HG03469 (cell line): Measurements from ENCODE around the gene TMEM47.

Experiments
- ATAC-seq: cut with Tn5 transposase; IDR thresholded peaks from one replicate; pipeline ENCODE4 v1.9.1; 2021; ENCODE audit warnings: mild to moderate bottlenecking, moderate library complexity, moderate number of reproducible peaks; ENCODE audit not compliant: unreplicated experiment

The TMEM47 gene

DNA sequence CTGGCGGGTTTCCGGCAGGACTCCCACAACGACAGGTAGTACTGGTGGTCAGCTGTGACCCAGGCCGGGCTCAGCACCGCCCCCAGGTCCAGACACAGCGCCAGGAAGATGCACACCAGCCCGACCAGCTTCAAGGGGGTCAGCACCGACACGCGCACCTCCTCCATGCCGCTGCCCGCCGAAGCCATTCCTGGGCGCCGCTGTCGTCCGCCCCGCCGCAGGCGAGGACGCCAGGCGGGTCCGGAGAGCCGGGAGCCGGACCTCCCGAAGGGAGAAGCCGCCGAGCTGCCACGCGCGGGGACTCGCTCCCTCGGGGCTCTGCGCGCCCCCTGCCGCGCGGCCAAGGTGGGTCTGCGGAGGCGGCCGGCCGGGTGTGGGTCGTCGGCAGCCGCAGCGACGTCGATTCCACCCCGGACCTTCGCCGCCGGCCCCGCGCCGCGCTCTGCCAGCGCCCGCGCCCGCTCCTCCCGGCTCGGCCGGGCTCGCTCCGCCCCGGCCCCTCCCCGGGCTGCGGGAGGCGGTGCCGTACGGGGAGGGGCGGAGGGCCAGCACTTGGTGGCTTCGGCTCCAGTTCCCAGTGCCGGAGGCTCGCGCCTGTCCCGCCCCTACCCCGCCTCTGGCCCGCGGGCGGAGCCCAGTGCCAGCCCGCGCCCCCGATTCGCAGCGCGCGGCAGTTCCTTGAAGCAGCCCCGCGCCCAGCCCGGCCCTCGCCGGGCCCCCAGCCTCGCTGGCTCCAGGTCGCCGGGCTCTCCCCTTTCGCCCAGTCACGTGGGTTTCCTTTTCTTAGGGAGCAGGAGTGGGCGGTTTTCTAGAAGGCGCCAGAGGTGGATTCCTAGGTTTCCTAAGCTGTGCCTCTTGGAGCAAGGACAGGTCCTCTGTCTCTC is at the start of gene TMEM47:
TMEM47 (minus strand) TSS at position 444 of the 884 bp plus-strand sequence; CDS start at position 188, 256 bp downstream.
- ATAC-seq: no peak

DNA sequence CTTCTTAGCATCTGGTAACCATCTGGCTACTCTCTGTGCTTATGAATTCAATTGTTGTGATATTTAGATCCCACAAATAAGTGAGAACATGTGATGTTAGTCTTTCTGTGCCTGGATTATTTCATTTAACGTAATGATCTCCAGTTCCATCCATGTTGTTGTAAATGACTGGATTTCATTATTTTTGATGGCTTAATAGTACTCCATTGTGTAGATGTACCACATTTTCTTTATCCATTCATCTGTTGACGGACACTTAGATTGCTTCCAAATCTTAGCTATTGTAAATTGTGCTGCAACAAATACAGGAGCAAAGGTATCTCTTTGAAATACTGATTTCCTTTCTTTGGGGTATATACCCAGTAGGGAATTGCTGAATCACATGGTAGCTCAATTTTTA is 30.0 kb upstream of the TMEM47 start:
- no peak for ATAC-seq

DNA sequence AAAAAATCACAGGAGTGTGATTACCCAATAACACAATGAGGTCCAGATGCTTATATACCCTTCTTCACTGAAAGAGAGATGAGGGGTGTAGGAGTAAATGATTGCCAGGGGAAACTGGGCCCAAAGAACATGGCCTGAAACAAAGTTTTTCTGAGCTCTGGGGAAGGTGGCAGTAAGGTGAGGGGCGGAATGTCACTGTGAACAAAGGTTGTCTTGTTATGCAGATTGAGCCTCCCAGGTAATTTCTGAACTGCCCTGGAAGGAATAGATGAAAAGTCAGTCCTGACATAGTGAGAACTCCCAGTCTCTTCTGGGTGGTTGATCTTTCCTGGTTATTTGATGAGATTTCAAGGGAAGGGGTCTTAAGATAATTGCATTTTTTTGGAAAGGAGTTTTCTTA is 2.5 kb upstream of the TMEM47 start:
- ATAC-seq: no peak

DNA sequence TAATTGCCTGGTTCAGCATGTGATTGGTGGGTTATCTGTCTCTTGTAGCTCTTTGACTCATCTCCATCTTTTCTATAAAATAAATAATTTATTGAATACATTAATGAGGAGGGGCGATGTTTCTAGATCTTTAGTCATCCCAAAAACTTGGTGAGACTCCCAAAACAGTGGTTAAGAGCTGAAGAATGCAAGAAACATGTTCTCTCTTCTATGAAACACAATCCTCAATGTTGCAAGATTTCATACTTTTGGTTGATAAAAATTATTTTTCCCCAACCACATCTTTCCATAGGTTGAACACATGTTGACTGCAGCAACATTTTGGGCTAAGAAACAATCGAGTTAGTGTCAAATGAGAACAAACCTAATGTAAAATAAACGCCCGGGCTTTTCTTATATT is 1.2 kb upstream of the TMEM47 start:
- ATAC-seq: no peak

DNA sequence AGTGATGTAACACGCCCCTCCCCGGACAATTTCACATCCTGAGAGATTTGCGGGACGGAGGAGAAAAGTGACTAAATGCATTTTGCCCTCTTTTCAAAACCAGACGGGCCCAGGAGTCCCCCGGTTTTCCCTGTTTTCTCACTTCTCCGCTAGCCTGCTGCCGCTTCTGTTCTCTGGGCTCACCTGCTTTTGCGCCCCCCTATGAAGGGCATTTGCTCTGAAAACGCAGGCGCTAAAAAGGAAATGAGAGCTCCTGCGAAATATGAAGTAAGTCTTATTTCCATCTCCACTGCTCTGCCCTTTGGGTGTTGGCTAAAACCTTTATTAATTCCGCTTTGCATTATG is 613 bp upstream of the TMEM47 start:
- ATAC-seq: no peak

DNA sequence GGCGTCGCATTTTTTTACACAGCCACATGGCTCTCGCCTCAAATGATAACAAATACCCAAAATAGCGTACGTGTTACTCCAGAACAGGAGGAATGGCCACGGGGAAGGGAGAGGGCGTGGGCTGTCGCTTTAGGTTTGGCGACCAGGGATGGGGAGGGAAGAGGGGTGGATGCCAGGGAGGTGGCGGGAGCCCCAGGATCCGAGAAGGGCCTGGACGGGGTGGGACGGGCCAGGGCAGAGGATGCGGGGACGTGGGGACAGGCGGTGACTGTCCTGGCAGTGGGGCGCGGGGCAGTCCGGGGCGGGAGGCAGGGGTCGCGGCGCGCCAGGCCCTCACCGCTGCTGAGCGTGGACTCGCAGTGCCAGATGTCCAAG is 631 bp downstream of the TMEM47 start:
- ATAC-seq: no peak

DNA sequence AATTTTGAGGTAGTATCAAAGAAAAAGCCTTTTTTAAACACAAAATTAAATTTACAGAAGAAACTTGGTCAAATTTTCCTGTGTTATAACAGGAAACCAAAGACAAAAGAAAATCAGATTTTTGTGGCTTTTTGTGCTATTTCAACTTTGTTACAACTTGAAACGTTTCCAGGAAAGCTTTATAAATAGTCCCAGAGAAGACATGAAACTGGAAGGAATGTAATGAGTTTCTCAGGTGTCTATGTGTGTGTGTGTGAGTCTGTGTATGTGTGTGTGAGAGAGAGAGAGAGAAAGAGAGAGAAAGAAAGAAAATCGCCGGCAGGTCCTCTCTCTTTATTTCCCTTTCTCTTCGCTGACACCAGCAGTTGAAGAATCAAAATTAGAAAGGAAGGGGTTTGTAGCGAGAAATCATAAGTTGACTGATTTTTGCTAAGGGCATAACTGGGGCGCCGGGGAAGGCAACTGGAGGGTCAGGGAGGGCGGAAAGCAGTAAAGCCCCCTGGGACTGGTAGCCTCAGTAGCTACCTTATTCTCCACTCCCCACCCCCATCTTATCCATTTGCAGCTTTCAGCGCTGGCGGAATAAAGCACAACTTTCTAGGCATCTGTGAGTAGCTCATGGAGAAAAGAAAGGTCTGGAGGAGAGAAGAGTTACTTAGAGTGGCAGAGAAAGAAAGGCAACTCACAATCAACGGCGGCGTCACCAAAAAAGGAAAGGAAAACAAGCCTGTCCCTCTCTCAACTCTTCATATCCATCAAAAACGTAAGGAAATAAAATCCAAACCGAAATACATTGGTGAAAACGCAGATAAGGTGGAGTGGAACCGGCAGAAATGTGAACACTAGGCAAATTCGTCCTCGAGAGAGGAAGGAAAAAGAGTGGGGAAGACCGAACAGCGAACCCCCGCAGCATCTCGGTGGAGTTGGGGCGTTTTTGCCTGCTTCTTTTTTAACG is 1.3 kb downstream of the TMEM47 start:
- no peak for ATAC-seq

DNA sequence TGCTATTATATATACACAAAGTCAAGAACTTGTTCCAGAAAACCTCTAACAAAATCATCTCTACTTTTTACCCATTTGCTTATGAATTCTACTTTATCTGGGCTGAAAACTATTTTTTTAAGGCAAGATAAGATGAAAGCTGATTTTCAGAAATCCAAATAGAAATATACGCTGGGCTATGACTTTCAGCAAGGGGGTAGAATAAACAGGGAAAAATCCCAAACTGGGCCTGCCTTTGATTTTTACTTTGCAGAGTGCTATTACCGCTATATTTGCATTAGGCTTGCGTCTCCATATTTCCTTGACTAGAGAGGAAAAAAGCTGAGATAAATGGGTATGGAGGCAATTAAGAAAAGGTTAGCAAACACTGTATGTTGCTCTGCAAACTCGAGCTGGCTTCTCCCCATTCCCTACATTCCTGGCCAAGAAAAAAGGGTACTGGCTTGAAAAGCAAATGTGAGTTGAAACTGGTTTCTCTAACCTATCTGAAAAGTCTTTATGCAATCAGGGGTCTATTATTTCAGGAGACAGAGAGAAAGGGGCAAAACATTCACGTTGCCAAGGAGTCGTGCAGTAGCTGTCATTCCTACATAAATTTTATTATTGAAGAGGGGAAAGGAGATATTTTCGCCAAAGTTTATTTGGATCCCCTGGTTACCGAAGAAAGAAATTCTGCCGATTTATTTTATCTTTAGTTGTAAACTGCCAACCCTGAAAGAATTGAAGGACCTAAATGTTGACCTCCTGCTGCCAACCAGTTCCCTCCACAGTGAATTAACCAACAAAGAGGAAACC is 2.2 kb downstream of the TMEM47 start:
- no peak for ATAC-seq

DNA sequence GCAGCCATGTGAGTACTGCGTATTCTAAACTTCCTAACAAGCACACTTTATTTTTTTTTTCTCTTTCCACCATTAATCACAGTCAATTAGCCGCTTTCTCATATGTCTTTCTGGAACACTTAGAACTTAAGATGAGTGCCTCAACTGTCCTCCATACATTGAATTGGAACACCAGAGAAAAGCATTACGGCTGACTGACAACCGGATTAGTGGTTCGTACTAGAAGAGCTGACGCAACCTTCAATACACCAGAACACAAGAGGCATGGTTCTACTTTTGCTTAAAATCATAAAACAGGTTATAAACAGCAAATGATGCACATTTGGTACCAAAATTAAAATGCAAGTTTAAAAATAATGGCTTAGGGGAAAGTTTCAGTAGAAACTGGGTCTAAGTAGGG is 3.3 kb downstream of the TMEM47 start:
- no peak for ATAC-seq

DNA sequence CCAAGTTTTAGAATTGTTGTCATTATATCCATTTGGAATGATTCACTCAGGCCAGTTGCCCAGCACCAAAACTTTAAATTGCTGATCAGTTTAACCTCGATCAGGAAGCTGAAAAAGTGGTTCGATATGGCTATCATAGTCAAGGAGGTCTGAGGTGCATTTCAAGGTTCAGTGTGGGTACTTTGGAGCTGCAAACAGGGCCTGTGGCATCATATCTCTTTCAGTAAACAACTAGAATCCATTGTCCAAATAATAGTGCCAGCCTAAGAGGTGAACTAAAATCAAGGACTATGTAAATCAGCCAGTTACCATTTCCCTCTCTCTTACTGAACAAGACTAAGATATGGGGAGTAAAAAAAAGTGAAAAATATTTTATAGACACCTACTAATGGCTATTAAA is 14.2 kb downstream of the TMEM47 start:
- no peak for ATAC-seq

DNA sequence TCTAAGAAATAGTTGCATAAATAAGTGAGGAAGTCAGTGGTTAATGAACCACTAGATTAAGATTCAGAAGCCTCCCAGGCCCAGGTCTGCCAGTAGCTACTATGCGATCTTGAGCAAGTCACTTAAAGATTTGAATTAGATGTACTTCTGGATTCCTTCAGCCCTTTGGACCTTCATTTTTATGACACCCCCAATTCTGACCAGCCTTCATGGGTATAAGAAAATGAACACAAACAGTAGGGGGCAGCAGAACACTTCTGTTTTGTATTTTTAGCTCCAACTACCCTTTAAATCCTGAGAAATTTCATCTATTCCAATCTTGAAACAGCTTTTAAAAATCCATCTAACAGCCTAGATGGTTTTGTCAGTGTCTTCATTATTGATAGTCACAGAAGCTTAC is 19.0 kb downstream of the TMEM47 start:
- no peak for ATAC-seq

DNA sequence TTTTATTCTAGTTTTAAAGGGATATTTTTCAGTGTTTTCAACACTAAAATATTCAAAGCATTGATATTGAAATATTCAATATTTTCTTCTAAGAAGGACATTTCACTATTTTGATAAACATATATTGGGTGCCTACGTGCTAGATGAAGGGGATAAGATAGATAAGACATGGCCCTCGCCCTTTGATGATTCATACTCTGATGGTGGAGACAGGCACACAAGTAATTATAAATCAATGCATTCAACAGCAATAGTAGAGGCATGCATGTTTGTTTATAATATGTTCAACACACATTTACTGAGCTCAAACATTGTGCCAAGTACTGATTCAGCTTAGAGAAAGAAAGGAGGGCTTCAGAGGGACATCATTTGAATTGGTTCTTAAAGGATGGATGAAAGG is 22.7 kb downstream of the TMEM47 start:
- ATAC-seq: no peak

DNA sequence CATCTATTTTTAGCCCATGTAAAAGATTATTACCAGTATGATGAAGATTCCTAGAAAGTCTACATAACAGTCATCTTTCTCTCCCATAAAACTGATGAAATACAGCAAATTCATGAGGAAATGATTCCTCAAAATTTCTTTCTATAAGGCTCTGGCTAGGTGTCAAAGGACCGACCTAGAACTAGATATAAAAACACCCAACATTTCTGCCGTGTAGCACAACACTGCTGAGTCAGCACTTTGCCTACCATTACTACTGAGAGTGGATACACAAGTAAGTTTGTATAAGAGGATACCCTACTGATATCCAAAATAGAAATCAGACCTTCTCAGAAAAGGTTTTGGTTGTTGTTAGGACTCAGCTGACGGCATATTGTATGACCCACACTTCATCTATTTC is 24.7 kb downstream of the TMEM47 start:
- ATAC-seq: no peak

DNA sequence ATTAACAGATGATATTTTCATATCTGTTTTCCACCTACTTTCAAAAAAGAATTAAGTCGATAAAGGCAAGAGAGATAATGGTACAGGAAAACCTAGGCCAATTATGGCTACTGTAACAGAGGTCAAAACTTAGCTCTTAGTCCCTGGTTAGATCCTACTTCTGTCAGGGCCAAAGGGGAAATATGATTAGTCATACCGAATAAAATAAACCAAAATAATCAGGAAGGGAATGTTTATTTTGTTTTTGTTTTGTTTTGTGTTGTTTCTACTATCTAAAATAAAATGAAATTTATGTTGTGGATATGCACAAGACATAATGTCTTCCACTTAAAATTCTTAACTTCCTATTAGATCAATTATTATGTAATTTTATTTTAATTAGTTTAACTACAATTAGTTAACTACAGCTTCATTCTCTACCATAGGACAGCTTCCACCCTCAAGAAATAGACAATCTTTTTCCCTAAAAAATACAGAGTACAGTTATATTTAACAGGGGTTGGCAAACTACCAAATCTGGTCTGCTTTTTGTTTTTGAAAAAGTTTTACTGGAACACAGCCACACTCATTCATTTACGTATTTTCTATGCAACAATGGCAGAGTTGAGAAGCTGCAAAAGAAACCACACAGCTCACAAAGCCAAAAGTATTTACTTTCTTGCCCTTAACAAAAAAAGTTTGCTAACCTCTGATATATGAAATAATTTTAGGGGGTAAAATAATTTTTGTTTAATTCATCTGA is 25.4 kb downstream of the TMEM47 start:
- ATAC-seq: no peak

DNA sequence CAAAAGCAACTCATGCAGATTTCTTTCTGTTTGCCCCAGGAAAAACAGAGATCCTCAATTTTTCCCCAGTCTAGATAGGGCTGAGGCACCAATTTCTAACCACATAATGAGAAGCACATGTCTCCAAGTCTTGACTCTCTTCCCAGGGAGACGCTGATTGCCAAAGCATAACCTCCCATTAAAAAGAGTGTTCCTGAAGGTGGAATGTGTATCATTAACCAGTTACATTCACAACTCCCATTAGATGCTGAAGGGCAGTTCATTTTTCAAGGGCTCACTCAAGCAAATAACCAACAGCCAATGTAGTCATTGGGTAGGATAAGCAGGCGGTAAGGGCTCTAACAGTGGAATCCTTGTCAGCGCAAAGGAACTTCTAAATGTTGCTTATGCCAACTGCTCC is 27.5 kb downstream of the TMEM47 start:
- no peak for ATAC-seq

DNA sequence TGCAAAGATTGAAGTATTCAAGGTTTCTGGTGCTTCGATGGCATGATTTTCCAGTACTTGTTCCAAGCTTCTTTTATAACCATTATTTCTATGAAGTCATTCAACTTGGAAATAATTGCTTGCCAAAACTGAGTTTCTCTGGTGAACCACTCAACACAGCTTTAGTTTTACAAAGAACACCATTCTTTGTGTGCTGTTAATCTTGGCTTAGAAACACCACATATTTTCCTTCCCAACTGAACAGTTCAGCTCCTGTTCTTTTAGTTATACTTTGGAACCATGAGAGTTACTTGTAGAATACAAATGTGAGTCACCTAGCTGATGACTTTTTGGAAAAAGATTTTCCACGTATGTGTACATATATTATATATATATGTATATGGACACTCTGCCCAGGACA is 32.7 kb downstream of the TMEM47 start:
- ATAC-seq: no peak

DNA sequence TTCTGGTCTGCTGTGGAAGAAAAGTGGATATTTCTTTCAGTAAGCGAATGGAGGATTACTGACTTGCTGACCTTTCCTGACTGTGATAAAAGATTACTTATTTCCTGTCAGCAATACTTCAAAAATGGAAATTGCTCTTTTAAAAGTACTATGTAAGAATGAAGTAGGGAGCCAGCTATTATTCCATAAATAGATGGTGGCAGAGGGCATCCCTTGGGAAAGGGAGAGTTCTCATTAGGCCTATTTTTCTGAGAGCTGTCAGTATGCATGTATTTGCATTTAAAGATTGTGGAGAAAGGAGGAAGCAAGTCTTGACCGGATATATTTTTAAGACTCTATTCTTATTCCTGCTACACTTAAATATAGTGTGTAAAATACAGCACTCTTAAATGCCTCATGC is 37.2 kb downstream of the TMEM47 start:
- ATAC-seq: no peak

DNA sequence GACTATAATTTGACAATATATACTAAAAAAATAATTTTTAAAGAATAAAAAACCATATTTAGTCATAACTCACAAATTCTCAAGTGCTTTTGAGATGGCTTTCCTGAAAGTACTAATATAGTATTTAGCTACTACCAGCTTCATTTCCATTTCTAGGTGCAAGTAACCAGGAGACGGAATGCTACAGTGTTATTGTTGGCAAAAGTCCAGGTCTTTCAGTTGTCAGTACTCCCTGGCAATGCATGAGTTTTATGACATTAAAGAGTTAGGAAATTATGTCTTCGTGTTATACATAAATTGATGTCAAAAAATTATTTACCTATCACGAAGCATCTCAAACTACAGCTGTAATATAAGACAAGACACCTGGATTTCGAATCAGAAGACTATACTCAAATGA is 45.0 kb downstream of the TMEM47 start:
- ATAC-seq: no peak

DNA sequence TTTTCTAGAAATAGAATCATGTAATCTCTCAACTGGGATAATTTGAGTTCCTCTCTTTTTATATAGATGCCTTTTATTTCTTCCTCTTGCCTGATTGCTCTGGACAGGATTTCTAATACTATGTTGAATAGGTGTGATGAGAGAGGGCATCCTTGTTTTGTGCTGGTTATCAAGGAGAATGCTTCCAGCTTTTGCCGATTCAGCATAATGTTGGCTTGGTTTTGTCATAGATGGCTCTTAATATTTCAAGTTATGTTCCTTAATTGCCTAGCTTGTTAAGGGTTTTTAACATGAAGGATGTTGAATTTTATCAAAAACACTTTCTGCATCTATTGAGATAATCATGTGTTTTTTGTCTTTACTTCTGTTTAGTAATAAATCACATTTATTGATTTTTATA is 58.7 kb downstream of the TMEM47 start:
- no peak for ATAC-seq

DNA sequence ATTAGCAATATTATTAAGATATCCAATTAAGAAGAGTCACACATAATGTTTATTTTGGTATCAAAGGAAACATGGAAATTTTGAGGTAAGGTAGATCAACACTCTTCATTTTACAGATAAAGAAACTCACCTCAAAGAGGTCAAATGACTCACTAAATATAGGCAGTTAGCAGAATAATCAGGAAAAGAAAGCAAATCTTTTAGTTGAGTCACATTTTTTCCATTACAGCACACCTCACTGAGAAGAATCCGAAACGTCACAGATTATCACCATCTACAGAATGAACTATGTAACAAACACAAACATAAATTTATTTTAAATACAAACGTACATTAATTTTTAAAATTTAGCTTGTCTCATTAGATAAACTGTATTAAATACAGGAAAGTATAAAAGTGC is 70.1 kb downstream of the TMEM47 start:
- ATAC-seq: no peak
